Glutamatergic neuron (in vitro differentiated cells): ENCODE results near the gene UQCC3. TPM values are rescaled to one million over a fixed set of nuclear protein-coding genes. Genes with fewer than 3 reads are reported as not detected.

Experiments used
- DNase-seq: peaks from one replicate; pipeline ENCODE4 v3.0.0; 2022
- H3K27ac Mint-ChIP-seq: one replicate; pipeline ENCODE4 v1.8.0; 2020; ENCODE audit warnings: mild to moderate bottlenecking, mixed read lengths, inconsistent platforms; ENCODE audit not compliant: unreplicated experiment
- H3K27me3 Mint-ChIP-seq: one replicate; pipeline ENCODE4 v1.8.0; 2020; ENCODE audit warnings: mild to moderate bottlenecking, moderate library complexity, mixed read lengths, inconsistent platforms; ENCODE audit not compliant: unreplicated experiment
- H3K36me3 Mint-ChIP-seq: one replicate; pipeline ENCODE4 v1.8.0; 2020; ENCODE audit warnings: mild to moderate bottlenecking, mixed read lengths, inconsistent platforms; ENCODE audit not compliant: unreplicated experiment
- H3K4me1 Mint-ChIP-seq: one replicate; pipeline ENCODE4 v1.8.0; 2020; ENCODE audit warnings: mild to moderate bottlenecking, low read depth, mixed read lengths, inconsistent platforms; ENCODE audit not compliant: unreplicated experiment
- H3K4me3 Mint-ChIP-seq: one replicate; pipeline ENCODE4 v1.8.0; 2020; ENCODE audit warnings: mild to moderate bottlenecking, mixed read lengths, inconsistent platforms; ENCODE audit not compliant: unreplicated experiment
- H3K9me3 Mint-ChIP-seq: one replicate; pipeline ENCODE4 v1.8.0; 2020; ENCODE audit warnings: mild to moderate bottlenecking, moderate library complexity, mixed read lengths, inconsistent platforms; ENCODE audit not compliant: unreplicated experiment
- total RNA-seq: library from RNA; stranded (reverse); fragmentation: NEBNext Ultra II Directional; extraction: Animal tissue kit (Norgen Biotek cat#: 25700); gene quantifications from one replicate; pipeline ENCODE4 v1.2.1, GENCODE V29; 2021; ENCODE audit not compliant: unreplicated experiment
- TF ChIP-seq, protein P1 (sequence below): fragments of 200-600 bp; sonication (generic); IDR thresholded peaks from one replicate; pipeline ENCODE4 v1.5.0; 2021; ENCODE audit not compliant: partially characterized antibody, unreplicated experiment

The UQCC3 gene
- total RNA-seq, 1 donor from 2014 or later, result 5.7 TPM

DNA sequence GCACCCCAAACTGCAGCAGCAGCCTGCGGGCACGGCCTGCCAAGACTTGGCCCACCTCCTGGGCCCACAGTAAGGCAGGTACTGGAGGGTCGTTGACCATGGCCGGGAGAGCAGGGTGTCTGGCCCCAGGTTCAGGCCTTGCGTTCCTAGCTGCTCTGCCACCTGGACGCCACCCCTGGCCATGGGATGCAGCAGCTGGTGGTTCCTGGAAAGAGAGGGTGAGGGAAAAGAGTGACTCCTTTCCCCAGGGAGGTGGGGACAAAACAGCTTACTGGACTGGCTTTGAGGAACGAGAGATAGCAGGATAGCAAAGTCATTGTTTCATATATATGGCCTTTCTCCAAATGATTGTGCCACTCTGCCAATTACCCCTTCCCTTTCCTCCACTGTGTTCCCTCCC, 33.9 kb downstream of the UQCC3 start:
- Mint-ChIP-seq H3K4me3 (peak overlapping the region; percentile 91), H3K4me1 (peaks cover 8% of the 10 kb centered on the region), H3K27ac (peak overlapping the region; percentile 86), H3K27me3 (peaks cover 14% of the 10 kb centered on the region), H3K36me3 (no peaks in the 10 kb centered on the region), H3K9me3 (peaks cover 25% of the 10 kb centered on the region)
- DNase-seq, result no peak
- TF ChIP-seq, protein P1, sequence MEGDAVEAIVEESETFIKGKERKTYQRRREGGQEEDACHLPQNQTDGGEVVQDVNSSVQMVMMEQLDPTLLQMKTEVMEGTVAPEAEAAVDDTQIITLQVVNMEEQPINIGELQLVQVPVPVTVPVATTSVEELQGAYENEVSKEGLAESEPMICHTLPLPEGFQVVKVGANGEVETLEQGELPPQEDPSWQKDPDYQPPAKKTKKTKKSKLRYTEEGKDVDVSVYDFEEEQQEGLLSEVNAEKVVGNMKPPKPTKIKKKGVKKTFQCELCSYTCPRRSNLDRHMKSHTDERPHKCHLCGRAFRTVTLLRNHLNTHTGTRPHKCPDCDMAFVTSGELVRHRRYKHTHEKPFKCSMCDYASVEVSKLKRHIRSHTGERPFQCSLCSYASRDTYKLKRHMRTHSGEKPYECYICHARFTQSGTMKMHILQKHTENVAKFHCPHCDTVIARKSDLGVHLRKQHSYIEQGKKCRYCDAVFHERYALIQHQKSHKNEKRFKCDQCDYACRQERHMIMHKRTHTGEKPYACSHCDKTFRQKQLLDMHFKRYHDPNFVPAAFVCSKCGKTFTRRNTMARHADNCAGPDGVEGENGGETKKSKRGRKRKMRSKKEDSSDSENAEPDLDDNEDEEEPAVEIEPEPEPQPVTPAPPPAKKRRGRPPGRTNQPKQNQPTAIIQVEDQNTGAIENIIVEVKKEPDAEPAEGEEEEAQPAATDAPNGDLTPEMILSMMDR, result no peak

- TF ChIP-seq, protein P1, result no peak
- Mint-ChIP-seq H3K4me1 (peaks cover 8% of the 10 kb centered on the region), H3K27me3 (peaks cover 14% of the 10 kb centered on the region), H3K9me3 (peaks cover 25% of the 10 kb centered on the region), H3K36me3 (no peaks in the 10 kb centered on the region), H3K4me3 (peak overlapping the region; percentile 98), H3K27ac (peak overlapping the region; percentile 99)
- peak; percentile 97 for DNase-seq
Measured at GRCh38 chr11:62705880-62706849, 34.7 kb downstream of the UQCC3 start.

- peaks cover 14% of the 10 kb centered on the region for H3K27me3 Mint-ChIP-seq
- DNase-seq, result no peak
- peaks cover 8% of the 10 kb centered on the region for H3K4me1 Mint-ChIP-seq
- TF ChIP-seq, protein P1, result no peak
- H3K9me3 Mint-ChIP-seq, result peaks cover 25% of the 10 kb centered on the region
- peak overlapping the region; percentile 99 for H3K27ac Mint-ChIP-seq
- no peaks in the 10 kb centered on the region for H3K36me3 Mint-ChIP-seq
- peak overlapping the region; percentile 98 for H3K4me3 Mint-ChIP-seq
Measured at GRCh38 chr11:62706850-62707247, 35.4 kb downstream of the UQCC3 start.

- H3K4me3 Mint-ChIP-seq, result peak within 1 kb of the TSS; percentile 98
- DNase-seq, result peak; percentile 99
- H3K27ac Mint-ChIP-seq, result peak within 1 kb of the TSS; percentile 99
- no peaks in the 10 kb centered on the region for H3K36me3 Mint-ChIP-seq
- peaks cover 8% of the 10 kb centered on the region for H3K4me1 Mint-ChIP-seq
- TF ChIP-seq, protein P1, result no peak
- peaks cover 25% of the 10 kb centered on the region for H3K9me3 Mint-ChIP-seq
- H3K27me3 Mint-ChIP-seq, result peaks cover 17% of the 10 kb centered on the region
Measured at GRCh38 chr11:62707277-62707861, 35.9 kb downstream of the UQCC3 start, which contains the start of the genes BSCL2 and GNG3. BSCL2 (minus strand) TSS chr11:62707424; CDS start chr11:62707195, 229 bp downstream. GNG3 (plus strand) TSS chr11:62707676; CDS start chr11:62708296, 620 bp downstream.
